Skeletal muscle cell (primary cell): ENCODE data around the gene CASK.

Source experiments
- DNase-seq: peaks from one replicate; pipeline ENCODE4 v3.0.0-alpha.2; 2010; ENCODE audit warnings: low read depth
- H3K4me3 ChIP-seq: 2 replicates; pipeline ENCODE4 v1.5.1; 2011; ENCODE audit warnings: low read depth, mild to moderate bottlenecking, control low read depth, low read length, moderate library complexity

CASK gene

GRCh38 chrX:41913476-41913875 lies 9.9 kb downstream of the CASK start:
- H3K4me3 ChIP-seq = no peak overlapping the region
- no peak for DNase-seq

- DNase-seq = no peak
- H3K4me3 ChIP-seq = no peak overlapping the region
Observed at GRCh38 chrX:41912923-41913322, 10.4 kb downstream of the CASK start.

DNA sequence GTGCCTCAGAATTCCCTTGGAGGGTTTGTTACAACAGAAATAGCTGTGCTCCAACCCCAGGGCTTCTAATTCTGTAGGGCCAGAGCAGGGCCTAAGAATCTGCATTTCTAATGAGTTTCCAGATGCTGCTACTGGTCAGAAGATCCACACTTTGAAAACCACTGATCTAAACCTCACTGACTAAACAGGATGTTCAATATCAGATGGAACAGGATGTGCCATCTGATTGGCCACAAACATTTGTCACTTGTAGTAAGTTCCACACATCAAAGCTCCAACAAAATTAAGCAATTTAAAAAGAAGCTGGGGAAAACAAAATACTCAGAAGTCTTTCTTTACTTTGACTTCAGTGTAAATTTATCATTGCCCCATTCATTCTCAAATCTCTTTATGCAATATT lies 14.3 kb downstream of the CASK start:
- no peak for DNase-seq
- no peak overlapping the region for H3K4me3 ChIP-seq

DNA sequence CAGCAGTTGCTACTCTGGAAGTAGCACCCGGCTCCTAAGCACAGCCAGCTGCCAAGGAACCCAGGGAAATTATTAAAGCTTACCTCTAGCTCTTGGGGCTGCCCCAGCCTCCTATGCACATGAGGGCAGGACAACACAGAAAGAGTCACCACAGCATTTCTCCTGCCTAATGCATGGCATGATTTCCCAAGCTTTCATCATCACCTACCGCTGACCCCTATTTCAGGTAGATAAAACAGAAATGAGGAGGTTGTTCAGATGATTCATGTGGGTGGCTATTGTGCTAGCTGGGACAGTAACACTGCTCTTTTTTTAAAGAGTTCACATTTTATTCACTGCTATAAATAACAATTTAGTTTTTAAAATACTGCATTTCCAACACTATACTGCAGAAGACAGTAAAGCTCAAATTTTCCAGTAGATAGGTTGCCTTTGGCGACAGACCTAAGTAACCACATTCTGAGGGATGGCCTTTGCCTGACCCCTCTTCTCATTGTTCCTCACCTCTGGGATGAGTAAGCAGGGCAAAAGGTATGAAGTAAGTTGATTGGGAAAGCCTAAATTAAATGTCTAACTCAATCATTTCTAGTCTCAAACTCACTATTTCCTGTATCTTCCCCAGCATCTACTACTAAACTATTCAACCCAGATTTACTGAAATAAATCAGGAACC lies 16.7 kb downstream of the CASK start:
- DNase-seq = no peak
- no peak overlapping the region for H3K4me3 ChIP-seq

DNA sequence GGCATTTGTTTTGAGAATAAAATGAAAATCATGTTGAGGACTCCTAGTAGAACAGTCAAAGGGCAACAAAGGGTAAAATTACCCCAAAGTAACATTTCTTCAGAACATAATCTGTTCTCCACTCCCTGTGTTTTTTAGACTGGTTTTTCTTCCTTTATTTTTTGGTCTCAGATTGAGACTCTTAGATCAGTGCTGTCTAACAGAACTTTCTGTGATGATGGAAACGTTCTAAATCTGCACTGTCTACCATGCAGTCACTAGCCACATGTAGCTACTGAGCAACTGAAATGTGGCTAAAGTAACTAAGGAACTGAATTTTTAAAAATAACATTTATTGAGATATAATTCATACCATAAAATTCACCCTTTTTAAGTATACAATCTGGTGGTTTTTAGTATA lies 19.8 kb downstream of the CASK start:
- no peak overlapping the region for H3K4me3 ChIP-seq
- no peak for DNase-seq

DNA sequence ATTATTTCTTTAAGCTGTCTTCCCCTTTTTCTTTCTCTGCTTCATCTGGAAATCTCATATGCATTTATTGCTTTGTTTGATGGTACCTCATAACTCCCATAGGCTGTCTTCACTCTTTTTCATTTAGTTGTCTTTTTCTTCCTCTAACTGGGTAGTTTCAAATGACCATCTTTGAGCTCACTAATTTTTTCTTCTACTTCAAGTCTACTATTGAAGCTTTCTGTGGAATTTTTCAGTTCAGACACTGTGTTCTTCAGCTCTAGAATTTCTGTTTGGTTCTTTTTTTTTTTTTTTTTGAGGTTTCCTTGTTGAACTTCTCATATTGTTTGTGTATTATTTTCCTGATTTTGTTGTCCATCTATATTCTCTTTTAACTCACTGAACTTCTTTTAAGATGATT lies 23.0 kb downstream of the CASK start:
- no peak overlapping the region for H3K4me3 ChIP-seq
- DNase-seq = no peak

GRCh38 chrX:41895826-41896225 lies 27.5 kb downstream of the CASK start:
- DNase-seq = peak; percentile 32
- H3K4me3 ChIP-seq = no peak overlapping the region

GRCh38 chrX:41890026-41890423 lies 33.3 kb downstream of the CASK start:
- H3K4me3 ChIP-seq = no peak overlapping the region

DNA sequence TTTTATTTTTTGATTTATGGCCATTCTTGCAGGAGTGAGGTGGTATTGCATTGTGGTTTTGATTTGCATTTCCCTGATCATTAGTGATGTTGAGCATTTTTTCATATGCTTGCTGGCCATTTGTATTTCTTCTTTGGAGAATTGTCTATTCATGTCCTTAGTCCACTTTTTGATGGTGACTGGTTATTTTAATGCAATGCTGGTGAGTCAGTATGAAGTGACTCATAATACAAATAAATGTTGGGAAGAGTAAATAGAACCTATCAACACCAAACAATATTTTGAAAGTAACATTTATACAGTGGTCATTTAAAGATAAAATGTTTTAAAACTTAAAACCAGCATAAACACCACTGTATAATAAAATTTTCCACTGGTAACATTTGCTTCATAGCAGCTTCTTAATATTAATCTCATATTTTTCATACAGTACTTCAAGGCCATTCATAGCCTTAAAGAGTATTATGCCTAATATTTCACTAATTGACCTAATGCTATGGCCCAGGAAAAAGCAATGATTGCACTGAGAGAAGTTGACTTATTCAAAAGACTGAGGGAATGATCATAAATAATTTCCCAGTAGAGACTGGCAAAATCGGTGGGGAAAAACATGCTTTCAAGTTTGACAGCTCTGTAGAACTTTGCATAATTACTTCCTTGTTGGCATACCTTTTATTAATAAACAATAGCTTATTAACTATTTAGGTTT lies 33.9 kb downstream of the CASK start:
- H3K4me3 ChIP-seq = no peak overlapping the region
- no peak for DNase-seq

More at GRCh38 chrX:41890026-41890423, 33.3 kb downstream of the CASK start:
- DNase-seq = no peak

- no peak overlapping the region for H3K4me3 ChIP-seq
- DNase-seq = no peak
Observed at GRCh38 chrX:41887691-41888090, 35.7 kb downstream of the CASK start.

DNA sequence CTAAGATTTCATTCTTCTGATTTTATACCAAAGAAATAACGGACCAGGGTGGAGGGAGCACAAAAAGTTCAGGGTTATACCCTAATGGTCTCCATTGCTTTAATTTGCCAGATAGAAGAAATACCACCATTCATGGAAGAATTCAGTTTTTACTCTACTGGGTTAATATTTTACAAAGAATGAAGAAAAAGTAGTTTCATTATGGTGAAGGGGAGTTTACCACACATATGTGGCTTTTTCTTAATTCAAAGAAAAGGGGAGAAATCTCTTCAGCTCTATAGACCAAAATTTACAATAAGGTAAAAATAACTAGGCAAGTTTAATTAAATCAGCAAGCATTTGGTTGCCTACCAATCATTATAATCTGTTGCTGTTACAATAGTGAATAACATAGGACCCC lies 37.6 kb downstream of the CASK start:
- no peak overlapping the region for H3K4me3 ChIP-seq

GRCh38 chrX:41881166-41881565 lies 42.2 kb downstream of the CASK start:
- no peak for DNase-seq
- H3K4me3 ChIP-seq = no peak overlapping the region

More for the DNA sequence above, 37.6 kb downstream of the CASK start:
- no peak for DNase-seq

GRCh38 chrX:41877167-41877566 lies 46.2 kb downstream of the CASK start:
- DNase-seq = no peak
- H3K4me3 ChIP-seq = no peak overlapping the region

DNA sequence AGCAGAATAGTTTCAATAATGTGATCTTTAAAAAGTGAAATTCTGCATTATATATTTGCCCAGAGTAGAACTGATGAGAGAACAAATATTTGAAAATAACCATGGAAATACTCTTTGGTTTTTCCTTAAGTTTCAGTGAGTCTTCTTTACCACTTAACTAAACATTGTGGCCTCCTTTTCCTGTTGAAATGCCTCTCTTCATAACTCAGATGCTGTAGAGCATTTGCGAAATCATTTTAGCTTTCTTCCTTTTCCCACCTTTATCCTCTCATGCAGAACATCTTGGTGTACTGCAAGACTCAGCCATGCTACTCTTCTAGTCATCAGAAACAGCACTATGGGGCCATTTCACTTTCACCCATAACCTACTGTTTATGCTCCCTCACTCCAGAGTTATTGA lies 48.2 kb downstream of the CASK start:
- no peak for DNase-seq
- no peak overlapping the region for H3K4me3 ChIP-seq

- no peak for DNase-seq
- H3K4me3 ChIP-seq = no peak overlapping the region
Observed at GRCh38 chrX:41870719-41871151, 52.6 kb downstream of the CASK start.

DNA sequence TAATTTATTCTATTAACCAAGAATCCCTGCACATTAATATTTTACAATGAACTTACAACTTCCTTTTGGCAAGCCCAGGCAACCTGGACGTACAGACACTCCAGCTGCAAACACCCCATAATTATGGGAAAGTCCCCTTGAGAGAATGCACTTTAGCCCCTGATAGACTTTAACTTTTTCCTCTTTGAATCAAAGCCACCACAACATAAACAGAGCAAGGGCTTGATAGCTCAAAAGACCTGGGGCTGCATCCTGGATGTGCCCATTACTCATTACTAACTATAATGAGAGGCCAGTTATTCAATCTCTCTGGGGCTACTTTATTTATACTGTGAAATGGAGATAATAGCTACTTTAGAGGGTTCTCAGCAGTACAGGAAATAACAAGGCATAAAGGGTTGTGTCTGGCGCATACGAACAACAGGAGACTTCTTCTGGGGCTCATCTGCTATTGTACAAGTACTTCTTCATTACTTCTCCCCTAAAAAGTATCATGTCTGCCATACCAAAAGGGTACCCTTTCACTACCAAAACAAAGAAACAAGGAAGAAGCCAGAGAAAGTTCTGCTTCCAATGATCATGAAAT lies 54.9 kb downstream of the CASK start:
- DNase-seq = no peak
- no peak overlapping the region for H3K4me3 ChIP-seq

DNA sequence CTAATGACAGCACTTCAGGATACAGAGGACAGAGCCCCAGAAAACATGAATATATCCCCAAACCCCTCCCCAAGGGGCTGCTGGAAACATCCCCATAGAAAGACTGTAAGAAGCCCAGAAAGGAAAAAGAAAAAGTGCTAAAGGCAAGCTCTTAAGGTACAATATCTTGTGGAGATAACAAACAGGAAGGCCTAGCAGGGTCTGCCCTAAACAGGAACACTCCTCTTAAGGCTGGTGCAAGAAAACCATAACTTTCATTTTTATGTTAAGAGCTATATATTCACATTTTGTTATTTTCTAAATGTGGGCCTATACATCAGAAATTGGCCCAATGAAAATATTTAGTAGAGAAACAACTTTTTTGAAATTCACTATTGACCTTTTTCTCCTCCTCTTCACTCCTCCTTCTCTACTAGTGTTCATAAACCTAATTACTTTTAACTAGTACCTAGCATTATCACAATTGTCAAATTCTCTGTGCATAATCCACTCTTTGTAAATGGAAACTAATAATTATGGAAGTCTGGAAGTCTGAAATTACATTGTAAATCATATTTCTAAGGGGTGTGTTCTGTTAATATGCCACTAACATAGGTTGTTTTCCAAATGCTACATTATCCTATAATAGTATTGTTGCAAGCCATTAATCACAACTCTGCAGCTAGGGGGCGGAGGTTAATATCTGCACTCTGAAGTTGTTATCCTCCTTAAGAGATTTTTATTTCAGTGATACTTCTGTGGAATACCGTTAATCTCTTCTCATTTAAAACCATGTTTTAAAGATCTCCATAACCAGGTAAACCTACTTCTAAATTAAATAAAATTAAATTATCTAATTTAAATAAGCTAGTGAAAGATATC lies 59.8 kb downstream of the CASK start:
- H3K4me3 ChIP-seq = no peak overlapping the region
- DNase-seq = no peak

DNA sequence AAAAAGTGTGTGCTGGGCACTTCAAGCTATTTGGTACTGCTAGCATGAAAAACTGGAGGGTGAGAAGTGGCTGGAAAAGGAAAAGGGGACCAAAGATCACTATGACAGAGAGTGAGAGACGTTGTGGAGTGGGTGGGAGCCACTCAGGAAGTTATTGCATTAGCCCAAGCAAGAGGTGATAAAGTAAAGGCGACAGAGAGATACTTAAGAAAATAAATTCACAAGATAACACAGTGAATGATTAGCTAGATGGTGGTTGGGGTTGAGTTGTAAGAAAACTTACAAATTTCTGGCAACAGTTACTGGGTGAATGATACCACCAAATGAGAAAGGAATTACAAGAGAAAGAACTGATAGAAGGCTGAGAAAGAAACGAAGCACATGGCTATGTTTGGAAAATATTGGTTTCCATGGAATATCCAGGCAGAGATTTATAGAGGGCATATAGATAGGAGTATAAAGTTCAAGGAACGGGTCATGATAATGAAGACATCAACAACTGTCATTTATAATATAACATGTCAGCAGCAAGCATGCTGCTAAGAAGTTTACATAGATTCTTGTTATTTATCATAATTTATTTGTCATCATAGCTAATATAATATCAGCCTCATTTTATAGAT lies 60.7 kb downstream of the CASK start:
- DNase-seq = no peak
- H3K4me3 ChIP-seq = no peak overlapping the region

- DNase-seq = no peak
- H3K4me3 ChIP-seq = no peak overlapping the region
Observed at GRCh38 chrX:41858161-41858775, 65.1 kb downstream of the CASK start.
